ENCODE measurements around the gene DHX30.
A peak's percentile ranks its signal among the peaks of the same experiment; 100 is the strongest.

DNA sequence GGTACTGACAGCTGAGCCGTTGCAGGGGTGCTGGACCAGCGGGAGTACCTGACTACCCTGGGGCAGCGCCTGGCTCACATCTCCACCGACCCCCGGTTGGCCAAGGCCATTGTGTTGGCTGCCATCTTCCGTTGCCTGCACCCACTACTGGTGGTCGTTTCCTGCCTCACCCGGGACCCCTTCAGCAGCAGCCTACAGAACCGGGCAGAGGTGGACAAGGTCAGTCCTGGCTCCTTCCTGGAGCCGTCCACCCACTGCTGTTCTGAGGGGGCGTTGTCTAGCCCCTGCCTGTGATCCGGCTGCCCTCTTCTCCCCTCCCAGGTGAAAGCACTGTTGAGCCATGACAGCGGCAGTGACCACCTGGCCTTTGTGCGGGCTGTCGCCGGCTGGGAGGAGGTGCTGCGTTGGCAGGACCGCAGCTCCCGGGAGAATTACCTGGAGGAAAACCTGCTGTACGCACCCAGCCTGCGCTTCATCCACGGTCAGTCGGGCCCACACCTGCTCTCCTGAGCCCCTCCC lies 45.7 kb downstream of the DHX30 start:
- TF ChIP-seq, protein P1, sequence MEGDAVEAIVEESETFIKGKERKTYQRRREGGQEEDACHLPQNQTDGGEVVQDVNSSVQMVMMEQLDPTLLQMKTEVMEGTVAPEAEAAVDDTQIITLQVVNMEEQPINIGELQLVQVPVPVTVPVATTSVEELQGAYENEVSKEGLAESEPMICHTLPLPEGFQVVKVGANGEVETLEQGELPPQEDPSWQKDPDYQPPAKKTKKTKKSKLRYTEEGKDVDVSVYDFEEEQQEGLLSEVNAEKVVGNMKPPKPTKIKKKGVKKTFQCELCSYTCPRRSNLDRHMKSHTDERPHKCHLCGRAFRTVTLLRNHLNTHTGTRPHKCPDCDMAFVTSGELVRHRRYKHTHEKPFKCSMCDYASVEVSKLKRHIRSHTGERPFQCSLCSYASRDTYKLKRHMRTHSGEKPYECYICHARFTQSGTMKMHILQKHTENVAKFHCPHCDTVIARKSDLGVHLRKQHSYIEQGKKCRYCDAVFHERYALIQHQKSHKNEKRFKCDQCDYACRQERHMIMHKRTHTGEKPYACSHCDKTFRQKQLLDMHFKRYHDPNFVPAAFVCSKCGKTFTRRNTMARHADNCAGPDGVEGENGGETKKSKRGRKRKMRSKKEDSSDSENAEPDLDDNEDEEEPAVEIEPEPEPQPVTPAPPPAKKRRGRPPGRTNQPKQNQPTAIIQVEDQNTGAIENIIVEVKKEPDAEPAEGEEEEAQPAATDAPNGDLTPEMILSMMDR (IDR thresholded peaks at IDR 0.05; ENCODE audit: control extremely low read depth in 1 of 3, insufficient read depth in 1 of 3, low read depth in 1 of 3, low read length in 3 of 3) = no peak
- TF ChIP-seq EP300 (IDR thresholded peaks at IDR 0.05; ENCODE audit: borderline replicate concordance in 1 of 2, low read depth in 2 of 2, low read length in 2 of 2) = no peak
- TF ChIP-seq POLR2AphosphoS5 (IDR thresholded peaks at IDR 0.05; ENCODE audit: low read depth, low read length) = no peak; the same call in 1 of the 2 replicates
- peak in 1 of 2 experiments; percentile 28; a peak in 1 of 3 replicates for TF ChIP-seq POLR2A (IDR thresholded peaks at IDR 0.05; ENCODE audit: control extremely low read depth in 1 of 2, low read depth in 2 of 2, low read length in 2 of 2)
